Right atrium auricular region (tissue), 2 donors: ENCODE results near the gene CBFA2T3. TPM values are rescaled to one million over a fixed set of nuclear protein-coding genes. Genes with fewer than 3 reads are reported as not detected.

Source experiments
- DNase-seq: peaks from one replicate; pipeline ENCODE4 v3.0.0-alpha.2; 2019; ENCODE audit warnings: low spot score
- H3K27ac ChIP-seq, 2 donors: fragments of 200-600 bp; sonication (generic); 1 replicate in 1 of 2; 2 replicates in 1 of 2; pipeline ENCODE4 v1.5.1; 2016 to 2019
- H3K27me3 ChIP-seq, 2 donors: fragments of 200-600 bp; sonication (generic); one replicate each; pipeline versions ENCODE4 v1.5.1 to v1.6.0; 2017 to 2019
- H3K36me3 ChIP-seq: fragments of 200-600 bp; sonication (generic); one replicate; pipeline ENCODE4 v1.5.1; 2016
- H3K4me1 ChIP-seq, 2 donors: fragments of 200-600 bp; sonication (generic); one replicate each; pipeline versions ENCODE4 v1.5.1 to v1.6.0; 2017 to 2019
- H3K4me3 ChIP-seq, 2 donors: fragments of 200-600 bp; sonication (generic); 1 replicate in 1 of 2; 2 replicates in 1 of 2; pipeline ENCODE4 v1.5.1; 2017 to 2019; ENCODE audit warnings: mild to moderate bottlenecking in 1 of 2, moderate library complexity in 1 of 2
- H3K9me3 ChIP-seq, 2 donors: fragments of 200-600 bp; sonication (generic); one replicate each; pipeline ENCODE4 v1.5.1; 2019
- total RNA-seq, 2 donors: library from RNA; depleted of rRNA; stranded (reverse); fragments of >200 nt; gene quantifications; one replicate each; pipeline ENCODE4 v1.1.0, GENCODE V29; 2016
- TF ChIP-seq, protein P1 (sequence below), 2 donors: fragments of 200-600 bp; sonication (generic); IDR thresholded peaks; one replicate each; pipeline ENCODE4 v1.5.1; 2019; ENCODE audit warnings: antibody characterized with exemption in 2 of 2

Gene CBFA2T3
- total RNA-seq, 2 donors from 2014 or later = 1.1 to 2.6 TPM

DNA sequence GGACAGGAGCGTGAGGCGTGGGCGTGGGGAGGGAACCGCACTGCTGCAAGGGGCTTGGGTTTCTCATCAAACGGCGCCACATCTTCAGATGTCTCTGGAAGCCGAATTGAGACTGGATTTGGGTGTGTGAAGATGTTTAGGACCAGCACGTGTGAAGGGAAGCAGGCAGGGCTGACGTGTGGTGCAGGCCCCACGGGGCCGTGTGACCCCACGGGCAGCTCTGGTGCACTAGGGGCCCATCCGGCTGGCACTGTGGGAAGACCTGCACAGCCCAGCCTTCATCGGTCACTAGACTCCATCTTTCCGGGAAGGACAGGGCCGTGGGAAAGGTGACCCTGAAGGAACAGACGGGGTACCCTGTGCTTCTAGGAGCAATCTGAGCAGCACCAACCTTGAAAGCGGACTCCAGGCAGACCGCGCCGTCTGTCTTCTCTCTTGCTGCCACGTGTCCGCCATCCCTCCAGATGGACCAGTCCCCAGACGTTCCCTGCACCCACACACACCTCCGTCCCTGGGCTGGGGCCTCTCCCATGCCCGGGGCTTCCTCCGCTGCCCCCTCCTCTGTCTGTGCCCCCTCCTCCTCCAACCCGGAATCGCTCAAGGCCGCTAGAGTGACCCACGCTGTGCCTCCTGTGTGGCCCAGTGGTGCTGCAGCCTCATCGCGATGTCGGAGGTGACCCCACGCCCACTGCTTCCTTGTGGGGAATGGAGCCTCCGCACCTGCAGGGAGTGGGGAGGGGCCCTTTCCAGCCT is 23.4 kb upstream of the CBFA2T3 start:
- H3K27ac ChIP-seq = no peak overlapping the region
- no peak overlapping the region for H3K4me3 ChIP-seq
- DNase-seq = no peak
- H3K9me3 ChIP-seq = peaks cover 0 to 46% of the 10 kb centered on the region in 2 donors
- H3K36me3 ChIP-seq = no peaks in the 10 kb centered on the region
- H3K27me3 ChIP-seq = peaks cover 0 to 6% of the 10 kb centered on the region in 2 donors
- H3K4me1 ChIP-seq = peaks cover 0 to 18% of the 10 kb centered on the region in 2 donors
- TF ChIP-seq, protein P1, sequence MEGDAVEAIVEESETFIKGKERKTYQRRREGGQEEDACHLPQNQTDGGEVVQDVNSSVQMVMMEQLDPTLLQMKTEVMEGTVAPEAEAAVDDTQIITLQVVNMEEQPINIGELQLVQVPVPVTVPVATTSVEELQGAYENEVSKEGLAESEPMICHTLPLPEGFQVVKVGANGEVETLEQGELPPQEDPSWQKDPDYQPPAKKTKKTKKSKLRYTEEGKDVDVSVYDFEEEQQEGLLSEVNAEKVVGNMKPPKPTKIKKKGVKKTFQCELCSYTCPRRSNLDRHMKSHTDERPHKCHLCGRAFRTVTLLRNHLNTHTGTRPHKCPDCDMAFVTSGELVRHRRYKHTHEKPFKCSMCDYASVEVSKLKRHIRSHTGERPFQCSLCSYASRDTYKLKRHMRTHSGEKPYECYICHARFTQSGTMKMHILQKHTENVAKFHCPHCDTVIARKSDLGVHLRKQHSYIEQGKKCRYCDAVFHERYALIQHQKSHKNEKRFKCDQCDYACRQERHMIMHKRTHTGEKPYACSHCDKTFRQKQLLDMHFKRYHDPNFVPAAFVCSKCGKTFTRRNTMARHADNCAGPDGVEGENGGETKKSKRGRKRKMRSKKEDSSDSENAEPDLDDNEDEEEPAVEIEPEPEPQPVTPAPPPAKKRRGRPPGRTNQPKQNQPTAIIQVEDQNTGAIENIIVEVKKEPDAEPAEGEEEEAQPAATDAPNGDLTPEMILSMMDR (IDR thresholded peaks at IDR 0.05) = no peak

DNA sequence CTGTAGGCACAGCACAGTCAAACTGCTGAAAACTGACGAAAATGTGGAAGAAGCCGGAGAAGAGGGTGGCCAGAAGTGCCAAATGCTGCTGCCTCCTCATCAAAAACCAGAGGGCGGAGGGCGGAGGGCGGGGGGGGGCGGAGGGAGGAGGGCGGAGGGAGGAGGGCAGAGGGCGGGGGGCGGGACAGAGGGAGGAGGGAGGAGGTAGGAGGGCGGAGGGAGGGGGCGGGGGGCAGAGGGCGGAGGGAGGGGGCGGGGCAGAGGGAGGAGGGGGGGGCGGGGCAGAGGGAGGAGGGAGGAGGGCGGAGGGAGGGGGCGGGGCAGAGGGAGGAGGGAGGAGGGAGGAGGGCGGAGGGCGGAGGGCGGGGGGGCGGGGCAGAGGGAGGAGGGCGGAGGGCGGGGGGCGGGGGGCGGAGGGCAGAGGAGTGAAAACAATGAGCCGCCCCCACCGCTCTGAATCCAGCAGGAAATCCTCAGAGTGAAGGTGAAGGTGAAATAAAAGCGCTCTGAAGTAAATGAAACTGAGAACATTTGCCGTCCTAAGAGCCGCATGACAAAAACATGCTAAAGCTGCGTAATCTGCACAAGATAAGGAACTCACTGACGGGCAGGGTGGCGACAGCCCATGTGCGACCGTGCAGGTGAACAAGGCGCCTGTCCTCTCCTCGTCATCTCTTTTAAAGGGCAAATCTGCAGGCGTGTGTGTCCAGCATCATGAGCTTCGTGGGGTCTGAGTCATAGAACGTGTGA is 22.6 kb upstream of the CBFA2T3 start:
- no peak for DNase-seq
- Histone ChIP-seq H3K27ac (no peak overlapping the region), H3K4me3 (no peak overlapping the region), H3K9me3 (peaks cover 0 to 46% of the 10 kb centered on the region in 2 donors), H3K4me1 (peaks cover 0 to 16% of the 10 kb centered on the region in 2 donors), H3K27me3 (peaks cover 0 to 6% of the 10 kb centered on the region in 2 donors), H3K36me3 (no peaks in the 10 kb centered on the region)
- TF ChIP-seq, protein P1 (IDR thresholded peaks at IDR 0.05) = no peak

DNA sequence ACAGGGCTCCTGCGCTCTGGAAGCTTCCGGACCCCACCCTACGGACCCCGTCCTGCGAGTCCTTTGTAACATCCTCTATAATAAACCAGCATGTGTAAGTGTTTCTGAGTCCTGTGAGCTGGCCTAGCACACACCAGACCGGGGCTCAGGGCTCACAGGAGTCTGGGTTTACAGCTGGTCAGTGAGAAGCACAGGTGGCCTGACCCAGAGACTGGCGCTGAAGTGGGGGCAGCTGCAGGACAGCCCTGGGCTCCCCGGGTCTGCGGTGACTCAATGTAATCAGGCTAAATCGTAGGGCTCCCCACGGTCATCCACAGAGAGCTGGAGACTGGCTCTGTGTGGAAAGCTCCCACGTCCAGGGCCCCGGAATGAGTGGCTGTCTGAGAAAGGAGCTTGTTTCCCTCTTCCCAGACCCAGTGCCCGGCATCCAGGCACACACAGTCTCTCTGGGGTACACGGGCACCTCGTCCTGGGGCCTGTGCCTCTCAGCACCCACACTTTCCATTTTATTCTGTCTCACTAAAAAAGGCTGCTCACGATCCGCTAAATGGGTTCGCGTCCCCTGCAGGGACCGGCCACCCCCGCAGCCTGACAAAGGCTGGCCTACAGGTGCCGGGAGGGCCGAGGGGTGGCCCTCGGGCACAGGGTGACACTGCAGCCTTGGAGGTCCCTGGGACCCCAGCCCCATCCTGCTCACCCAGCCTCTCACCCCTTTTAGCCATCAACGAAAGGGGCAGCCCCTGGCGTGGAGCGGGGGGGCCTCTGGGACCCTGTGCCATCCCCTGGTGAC is 18.9 kb upstream of the CBFA2T3 start:
- Histone ChIP-seq H3K4me3 (no peak overlapping the region), H3K36me3 (no peaks in the 10 kb centered on the region), H3K27me3 (peaks cover 0 to 6% of the 10 kb centered on the region in 2 donors), H3K4me1 (no peaks in the 10 kb centered on the region), H3K27ac (no peak overlapping the region), H3K9me3 (peaks cover 0 to 38% of the 10 kb centered on the region in 2 donors)
- no peak for DNase-seq
- TF ChIP-seq, protein P1 (IDR thresholded peaks at IDR 0.05) = no peak

DNA sequence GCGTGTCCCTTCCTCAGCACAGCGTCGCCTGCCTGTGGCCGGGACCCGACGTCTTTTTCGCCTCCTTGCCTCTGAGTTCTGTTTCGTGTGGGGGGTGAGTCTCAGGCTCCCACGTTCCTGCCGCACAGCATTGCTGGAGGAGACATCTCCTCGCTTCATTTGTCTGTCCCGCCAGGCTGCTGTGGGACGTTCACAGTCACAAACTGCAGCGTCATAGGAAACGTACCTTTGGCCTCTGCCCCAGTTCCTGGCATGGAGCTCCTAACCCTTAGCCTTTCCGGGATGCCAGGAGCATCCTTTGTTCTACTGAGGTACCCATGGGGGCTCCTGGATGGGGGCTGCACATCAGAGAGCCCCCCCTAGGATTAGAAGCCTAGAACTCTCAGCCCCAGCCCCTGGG is 18.2 kb upstream of the CBFA2T3 start:
- Histone ChIP-seq H3K36me3 (no peaks in the 10 kb centered on the region), H3K4me1 (no peaks in the 10 kb centered on the region), H3K4me3 (no peak overlapping the region), H3K9me3 (peaks cover 0 to 31% of the 10 kb centered on the region in 2 donors), H3K27me3 (peaks cover 0 to 1% of the 10 kb centered on the region in 2 donors), H3K27ac (no peak overlapping the region)
- DNase-seq = no peak
- TF ChIP-seq, protein P1 (IDR thresholded peaks at IDR 0.05) = no peak

DNA sequence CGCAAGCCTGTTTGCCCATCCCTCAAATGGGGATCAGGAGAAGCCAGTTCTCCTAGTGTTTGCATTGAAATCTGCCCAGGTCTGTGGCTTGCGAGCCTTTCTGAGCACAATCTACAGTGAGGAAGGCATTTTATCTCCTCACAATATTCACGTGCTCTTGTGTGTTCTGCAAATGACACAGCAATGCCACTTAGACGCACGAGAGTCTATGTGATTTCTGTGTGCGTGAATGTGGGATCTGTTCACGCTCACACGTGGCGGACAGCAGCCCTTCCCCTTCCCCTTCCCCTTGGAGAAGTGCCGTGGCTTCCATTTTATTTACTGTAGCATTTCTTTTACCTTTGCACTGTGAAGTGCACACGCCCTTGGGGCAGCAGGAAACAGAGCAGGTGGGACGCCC is 17.7 kb upstream of the CBFA2T3 start:
- Histone ChIP-seq H3K4me3 (no peak overlapping the region), H3K36me3 (no peaks in the 10 kb centered on the region), H3K27ac (no peak overlapping the region), H3K27me3 (no peaks in the 10 kb centered on the region), H3K9me3 (peaks cover 0 to 27% of the 10 kb centered on the region in 2 donors), H3K4me1 (no peaks in the 10 kb centered on the region)
- TF ChIP-seq, protein P1 (IDR thresholded peaks at IDR 0.05) = no peak
- DNase-seq = no peak
